Measurements from ENCODE around the gene GMIP. TPM values are rescaled to one million over a fixed set of nuclear protein-coding genes. Genes with fewer than 3 reads are reported as not detected.

GMIP gene
- total and polyA plus RNA-seq, 2 of the 4 experiments (the other 2 are of a cell fraction): 4.1 to 11.0 TPM

- Histone ChIP-seq H2AFZ (replicated peaks; ENCODE audit: low read length, poor library complexity) (no peak overlapping the region), H3K9ac (ENCODE audit: low read depth, low read length) (no peak overlapping the region), H2BK20ac (ENCODE audit: low read depth, low read length) (no peak overlapping the region), H3K14ac (replicated peaks; ENCODE audit: low read depth, low read length) (no peak overlapping the region), H3K79me1 (ENCODE audit: low read depth in 1 of 2, low read length in 2 of 2) (peaks cover 9 to 21% of the 10 kb centered on the region in 2 experiments; a peak in 3 of 4 replicates), H2BK120ac (ENCODE audit: low read depth, low read length) (no peak overlapping the region), H3K9me1 (ENCODE audit: insufficient read depth, low read length) (no peaks in the 10 kb centered on the region), H3K4ac (ENCODE audit: low read depth, low read length) (no peak overlapping the region), H3K4me1 (ENCODE audit: control insufficient read depth, insufficient read depth, low read length) (peaks cover 3% of the 10 kb centered on the region; the same call in 1 of the 2 replicates), H3K36me3 (ENCODE audit: control insufficient read depth, insufficient read depth, low read length) (peaks cover 18% of the 10 kb centered on the region), H2AK9ac (replicated peaks; ENCODE audit: low read depth, low read length, poor library complexity) (no peak overlapping the region), H4K91ac (ENCODE audit: insufficient read depth, low read depth, low read length) (no peak overlapping the region), H3K9me3 (ENCODE audit: control insufficient read depth, insufficient read depth, low read length) (peaks cover 12% of the 10 kb centered on the region), H4K8ac (ENCODE audit: low read depth in 2 of 2, low read length in 2 of 2) (no peak overlapping the region), H3K4me3 (ENCODE audit: insufficient read depth, low read depth, low read length) (no peak overlapping the region), H4K5ac (ENCODE audit: low read depth, low read length) (no peak overlapping the region), H3K23ac (ENCODE audit: low read depth, low read length) (no peak overlapping the region), H3K56ac (ENCODE audit: extremely low read depth, insufficient read depth, low read length) (no peak overlapping the region), H3K4me2 (ENCODE audit: low read depth, low read length) (no peak overlapping the region), H3K27ac (ENCODE audit: insufficient read depth, low read length) (no peak overlapping the region), H2BK15ac (ENCODE audit: low read depth, low read length) (no peak overlapping the region), H4K20me1 (ENCODE audit: insufficient read depth, low read length) (no peaks in the 10 kb centered on the region), H3K18ac (ENCODE audit: low read depth, low read length) (no peak overlapping the region), H2AK5ac (ENCODE audit: low read depth, low read length) (no peak overlapping the region), H2BK5ac (ENCODE audit: low read depth, low read length, poor library complexity, severe bottlenecking) (no peak overlapping the region), H3K27me3 (ENCODE audit: control insufficient read depth, insufficient read depth, low read length) (no peaks in the 10 kb centered on the region)
- POLR2A ChIA-PET (ENCODE audit: unreplicated experiment): no interaction called here
- no CpG with 5 or more reads among the region's 6 CpGs for WGBS, 2 experiments (ENCODE audit: extremely low coverage in 2 of 2, insufficient read length in 1 of 2)
- intact Hi-C loops (cut with micrococcal nuclease) (no loop called here), dilution Hi-C loops (cut with HindIII; ENCODE audit: low sequenced_read_pairs, unreplicated experiment) (no loop called here), in situ Hi-C loops (cut with MboI; ENCODE audit: low sequenced_read_pairs) (no loop called here)
- ATAC-seq (ENCODE audit: low read depth) (no peak), DNase-seq (no peak)
- TF ChIP-seq SMC3 (IDR thresholded peaks at IDR 0.05; ENCODE audit: low read depth, low read length) (no peak), MAZ (IDR thresholded peaks at IDR 0.05; ENCODE audit: borderline replicate concordance, low read depth, low read length) (no peak), USF2 (IDR thresholded peaks at IDR 0.05; ENCODE audit: low read depth, low read length) (no peak), NFE2L2 (IDR thresholded peaks at IDR 0.05; ENCODE audit: low read depth, low read length) (no peak), RCOR1 (IDR thresholded peaks at IDR 0.05; ENCODE audit: insufficient replicate concordance, low read length) (no peak), RAD21 (IDR thresholded peaks at IDR 0.05; ENCODE audit: low read length) (no peak), CHD1 (IDR thresholded peaks at IDR 0.05; ENCODE audit: low read depth, low read length) (no peak), MXI1 (IDR thresholded peaks at IDR 0.05; ENCODE audit: borderline replicate concordance, low read depth, low read length) (no peak), RFX5 (IDR thresholded peaks at IDR 0.05; ENCODE audit: low read depth, low read length) (no peak), BHLHE40 (IDR thresholded peaks at IDR 0.05; ENCODE audit: low read depth, low read length) (no peak), ELK1 (IDR thresholded peaks at IDR 0.05; ENCODE audit: borderline replicate concordance, low read depth, low read length) (no peak)
- no TSS peak for BruUV-seq (replicated peaks)
- CTCF ChIA-PET: no interaction called here
Measured at GRCh38 chr19:19674315-19674714, 30.9 kb upstream of the GMIP start.
